Sigmoid colon (tissue), 4 donors: Measurements from ENCODE around the gene PRRC2C.

ENCODE experiments used
- CTCF ChIP-seq, 4 experiments: fragments of 450-650 bp in 3 of 4; fragments of 200-600 bp in 1 of 4; IDR thresholded peaks; one replicate each; pipeline ENCODE4 v1.5.1; 2016 to 2019; ENCODE audit warnings: antibody characterized with exemption in 4 of 4, mild to moderate bottlenecking in 3 of 4, moderate library complexity in 2 of 4
- EP300 ChIP-seq, 4 donors: sonication (generic); formaldehyde crosslinking; IDR thresholded peaks; one replicate each; pipeline ENCODE4 v1.6.1; 2017; ENCODE audit warnings: antibody characterized with exemption in 4 of 4
- POLR2A ChIP-seq, 2 donors: fragments of 450-650 bp; IDR thresholded peaks; one replicate each; pipeline ENCODE4 v1.6.1; 2016; ENCODE audit warnings: antibody characterized with exemption in 2 of 2, mild to moderate bottlenecking in 2 of 2, moderate library complexity in 2 of 2
- POLR2AphosphoS5 ChIP-seq, 4 donors: sonication (generic); formaldehyde crosslinking; IDR thresholded peaks; one replicate each; pipeline ENCODE4 v1.6.1; 2017; ENCODE audit warnings: antibody characterized with exemption in 4 of 4

- TF ChIP-seq CTCF (IDR thresholded peaks at IDR 0.05) (no peak), EP300 (IDR thresholded peaks at IDR 0.05) (no peak), POLR2A (IDR thresholded peaks at IDR 0.05) (no peak), POLR2AphosphoS5 (IDR thresholded peaks at IDR 0.05) (no peak)
Measured at GRCh38 chr1:171530676-171531075, 45.3 kb downstream of the PRRC2C start.
